ENCODE measurements around the gene SURF1. TPM values are rescaled to one million over a fixed set of nuclear protein-coding genes. Genes with fewer than 3 reads are reported as not detected.

SURF1 gene
- total RNA-seq, 1 experiment from 2014 or later, result 47.9 TPM

GRCh38 chr9:133348718-133349573 is 7.3 kb downstream of the SURF1 start:
- intact Hi-C loops (cut with micrococcal nuclease; ENCODE audit: unreplicated experiment), result loop anchor here (10.0 kb wide), 1 partner anchor 56 kb away; no protein-coding TSS in a partner anchor
- Mint-ChIP-seq H3K4me1 (ENCODE audit: low read depth, unreplicated experiment) (peaks cover 14% of the 10 kb centered on the region), H3K9me3 (ENCODE audit: low read depth, unreplicated experiment) (no peaks in the 10 kb centered on the region), H3K36me3 (ENCODE audit: insufficient read depth, unreplicated experiment) (peaks cover 66% of the 10 kb centered on the region), H3K27ac (ENCODE audit: unreplicated experiment) (peak overlapping the region; percentile 92), H3K4me3 (ENCODE audit: low read depth, unreplicated experiment) (peak overlapping the region; percentile 82), H3K27me3 (ENCODE audit: unreplicated experiment) (no peaks in the 10 kb centered on the region)
- TF ChIP-seq CTCF (IDR thresholded peaks at IDR 0.05; ENCODE audit: unreplicated experiment), result no peak
- TSS peak; percentile 72 for BruUV-seq (replicated peaks)
- DNase-seq, result no peak
- CTCF ChIA-PET, result interaction anchor here (1.0 kb wide), 1 partner anchor 163 kb away, joined by 3 read pairs; no protein-coding TSS in a partner anchor

GRCh38 chr9:133347985-133348717 is 8.1 kb downstream of the SURF1 start, which contains the start of the genes MED22 and RPL7A:
MED22 (minus strand) TSS chr9:133348131; CDS start chr9:133346662, 1,469 bp downstream.
RPL7A (plus strand) TSS chr9:133348218; CDS start chr9:133348244, 26 bp downstream.
- CTCF ChIA-PET, result interaction anchor here (0.7 to 1.0 kb wide), 2 partner anchors 155 to 162 kb away, joined by 3 read pairs; no protein-coding TSS in a partner anchor
- Mint-ChIP-seq H3K4me3 (ENCODE audit: low read depth, unreplicated experiment) (peak within 1 kb of the TSS; percentile 82), H3K4me1 (ENCODE audit: low read depth, unreplicated experiment) (peaks cover 9% of the 10 kb centered on the region), H3K36me3 (ENCODE audit: insufficient read depth, unreplicated experiment) (peaks cover 58% of the 10 kb centered on the region), H3K27ac (ENCODE audit: unreplicated experiment) (peak within 1 kb of the TSS; percentile 92), H3K27me3 (ENCODE audit: unreplicated experiment) (no peaks in the 10 kb centered on the region), H3K9me3 (ENCODE audit: low read depth, unreplicated experiment) (no peaks in the 10 kb centered on the region)
- TF ChIP-seq CTCF (IDR thresholded peaks at IDR 0.05; ENCODE audit: unreplicated experiment), result no peak
- peak; percentile 81 for DNase-seq
- BruUV-seq (replicated peaks), result no TSS peak
- intact Hi-C loops (cut with micrococcal nuclease; ENCODE audit: unreplicated experiment), result loop anchor here (10.0 kb wide), 1 partner anchor 57 kb away; no protein-coding TSS in a partner anchor

GRCh38 chr9:133347515-133347984 is 8.7 kb downstream of the SURF1 start:
- intact Hi-C loops (cut with micrococcal nuclease; ENCODE audit: unreplicated experiment), result loop anchor here (10.0 kb wide), 1 partner anchor 57 kb away; no protein-coding TSS in a partner anchor
- H3K27ac Mint-ChIP-seq (ENCODE audit: unreplicated experiment), result peak overlapping the region; percentile 92
- H3K4me1 Mint-ChIP-seq (ENCODE audit: low read depth, unreplicated experiment), result peaks cover 6% of the 10 kb centered on the region
- DNase-seq, result peak; percentile 21
- no TSS peak for BruUV-seq (replicated peaks)
- peak overlapping the region; percentile 82 for H3K4me3 Mint-ChIP-seq (ENCODE audit: low read depth, unreplicated experiment)
- no peaks in the 10 kb centered on the region for H3K9me3 Mint-ChIP-seq (ENCODE audit: low read depth, unreplicated experiment)
- peaks cover 53% of the 10 kb centered on the region for H3K36me3 Mint-ChIP-seq (ENCODE audit: insufficient read depth, unreplicated experiment)
- CTCF ChIA-PET, result interaction anchor here (0.7 to 1.0 kb wide), 3 partner anchors 9 to 162 kb away, joined by 3 read pairs; partner anchors contain the start of genes SURF1 and SURF2
- no peaks in the 10 kb centered on the region for H3K27me3 Mint-ChIP-seq (ENCODE audit: unreplicated experiment)
- TF ChIP-seq CTCF (IDR thresholded peaks at IDR 0.05; ENCODE audit: unreplicated experiment), result no peak

Data from Calu3 (cell line).